HL-60 (cell line): ENCODE data around the gene PDE4A.

ENCODE experiments used
- TF ChIP-seq, protein P1 (sequence below): IDR thresholded peaks from 2 replicates; pipeline ENCODE4 v1.6.1; 2012; ENCODE audit warnings: low read depth; ENCODE audit not compliant: insufficient replicate concordance
- TF ChIP-seq, protein P2 (sequence below): IDR thresholded peaks from one replicate; pipeline ENCODE4 v1.5.1; 2011; ENCODE audit warnings: low read length, control low read depth, inconsistent platforms; ENCODE audit not compliant: insufficient read depth

DNA sequence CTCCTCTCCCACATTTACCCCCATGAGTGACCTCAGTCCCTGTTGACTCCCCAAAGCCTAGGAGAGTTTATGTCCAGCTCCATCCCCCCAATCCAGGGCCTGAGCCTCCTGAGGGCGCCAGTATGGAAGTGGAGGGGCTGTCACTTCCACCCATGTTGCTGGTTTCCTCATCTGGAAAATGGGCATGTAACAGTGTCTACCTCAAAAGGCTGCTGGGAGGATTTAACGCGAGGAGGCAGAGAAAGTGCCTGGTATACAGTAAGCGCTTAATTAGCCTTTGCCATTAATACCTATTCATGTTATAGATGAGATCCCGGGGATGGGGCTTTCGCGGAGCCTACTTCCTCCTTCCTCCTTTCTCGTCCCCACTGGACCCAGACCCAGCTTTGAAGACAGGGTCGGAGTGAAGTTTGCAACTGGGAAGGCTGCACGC lies 40.4 kb upstream of the PDE4A start:
- TF ChIP-seq, protein P1, sequence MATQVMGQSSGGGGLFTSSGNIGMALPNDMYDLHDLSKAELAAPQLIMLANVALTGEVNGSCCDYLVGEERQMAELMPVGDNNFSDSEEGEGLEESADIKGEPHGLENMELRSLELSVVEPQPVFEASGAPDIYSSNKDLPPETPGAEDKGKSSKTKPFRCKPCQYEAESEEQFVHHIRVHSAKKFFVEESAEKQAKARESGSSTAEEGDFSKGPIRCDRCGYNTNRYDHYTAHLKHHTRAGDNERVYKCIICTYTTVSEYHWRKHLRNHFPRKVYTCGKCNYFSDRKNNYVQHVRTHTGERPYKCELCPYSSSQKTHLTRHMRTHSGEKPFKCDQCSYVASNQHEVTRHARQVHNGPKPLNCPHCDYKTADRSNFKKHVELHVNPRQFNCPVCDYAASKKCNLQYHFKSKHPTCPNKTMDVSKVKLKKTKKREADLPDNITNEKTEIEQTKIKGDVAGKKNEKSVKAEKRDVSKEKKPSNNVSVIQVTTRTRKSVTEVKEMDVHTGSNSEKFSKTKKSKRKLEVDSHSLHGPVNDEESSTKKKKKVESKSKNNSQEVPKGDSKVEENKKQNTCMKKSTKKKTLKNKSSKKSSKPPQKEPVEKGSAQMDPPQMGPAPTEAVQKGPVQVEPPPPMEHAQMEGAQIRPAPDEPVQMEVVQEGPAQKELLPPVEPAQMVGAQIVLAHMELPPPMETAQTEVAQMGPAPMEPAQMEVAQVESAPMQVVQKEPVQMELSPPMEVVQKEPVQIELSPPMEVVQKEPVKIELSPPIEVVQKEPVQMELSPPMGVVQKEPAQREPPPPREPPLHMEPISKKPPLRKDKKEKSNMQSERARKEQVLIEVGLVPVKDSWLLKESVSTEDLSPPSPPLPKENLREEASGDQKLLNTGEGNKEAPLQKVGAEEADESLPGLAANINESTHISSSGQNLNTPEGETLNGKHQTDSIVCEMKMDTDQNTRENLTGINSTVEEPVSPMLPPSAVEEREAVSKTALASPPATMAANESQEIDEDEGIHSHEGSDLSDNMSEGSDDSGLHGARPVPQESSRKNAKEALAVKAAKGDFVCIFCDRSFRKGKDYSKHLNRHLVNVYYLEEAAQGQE = no peak
- TF ChIP-seq, protein P2, sequence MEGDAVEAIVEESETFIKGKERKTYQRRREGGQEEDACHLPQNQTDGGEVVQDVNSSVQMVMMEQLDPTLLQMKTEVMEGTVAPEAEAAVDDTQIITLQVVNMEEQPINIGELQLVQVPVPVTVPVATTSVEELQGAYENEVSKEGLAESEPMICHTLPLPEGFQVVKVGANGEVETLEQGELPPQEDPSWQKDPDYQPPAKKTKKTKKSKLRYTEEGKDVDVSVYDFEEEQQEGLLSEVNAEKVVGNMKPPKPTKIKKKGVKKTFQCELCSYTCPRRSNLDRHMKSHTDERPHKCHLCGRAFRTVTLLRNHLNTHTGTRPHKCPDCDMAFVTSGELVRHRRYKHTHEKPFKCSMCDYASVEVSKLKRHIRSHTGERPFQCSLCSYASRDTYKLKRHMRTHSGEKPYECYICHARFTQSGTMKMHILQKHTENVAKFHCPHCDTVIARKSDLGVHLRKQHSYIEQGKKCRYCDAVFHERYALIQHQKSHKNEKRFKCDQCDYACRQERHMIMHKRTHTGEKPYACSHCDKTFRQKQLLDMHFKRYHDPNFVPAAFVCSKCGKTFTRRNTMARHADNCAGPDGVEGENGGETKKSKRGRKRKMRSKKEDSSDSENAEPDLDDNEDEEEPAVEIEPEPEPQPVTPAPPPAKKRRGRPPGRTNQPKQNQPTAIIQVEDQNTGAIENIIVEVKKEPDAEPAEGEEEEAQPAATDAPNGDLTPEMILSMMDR = no peak
